Stimulated activated CD4-positive, alpha-beta T cell treated with anti-CD3 and anti-CD28 coated beads, Interleukin-15, amount 100 ng/mL, for 1 hour (primary cell): ENCODE results near the gene DPPA5.
"Not testable (repeated sequence)": the region's sequence is repeated elsewhere in the genome, so short reads cannot be mapped to it uniquely, and the experiment has no call there.

Experiments
- DNase-seq, 2 donors: peaks; one replicate each; pipeline ENCODE4 v3.0.0-alpha.2; 2020; ENCODE audit warnings: low read depth in 1 of 2, low spot score in 1 of 2

The DPPA5 gene

GRCh38 chr6:73353636-73354593 lies at the start of gene DPPA5:
Gene DPPA5 (minus strand): TSS chr6:73354276. CDS start chr6:73354225, 51 bp downstream.
- no peak for DNase-seq

DNA sequence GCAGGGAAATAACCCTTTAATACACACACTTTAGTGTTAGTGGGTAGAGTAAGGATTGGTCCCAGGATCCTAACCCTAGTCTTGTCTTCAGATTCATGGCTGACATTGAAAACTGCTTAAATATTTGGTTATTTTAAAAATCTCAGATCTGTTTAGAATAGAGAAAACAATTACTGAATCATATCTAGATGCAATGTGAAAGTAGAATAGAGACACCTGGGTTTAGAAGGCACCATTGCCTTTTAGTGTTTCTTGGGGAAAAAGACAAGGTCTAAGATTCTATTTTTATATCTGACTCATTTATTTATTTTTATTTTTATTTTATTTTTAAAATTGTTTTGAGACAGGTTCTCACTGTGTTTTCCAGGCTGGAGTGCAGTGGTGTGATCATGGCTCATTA lies 46.6 kb upstream of the DPPA5 start:
- no peak for DNase-seq

GRCh38 chr6:73395875-73396274 lies 41.8 kb upstream of the DPPA5 start:
- no peak for DNase-seq

DNA sequence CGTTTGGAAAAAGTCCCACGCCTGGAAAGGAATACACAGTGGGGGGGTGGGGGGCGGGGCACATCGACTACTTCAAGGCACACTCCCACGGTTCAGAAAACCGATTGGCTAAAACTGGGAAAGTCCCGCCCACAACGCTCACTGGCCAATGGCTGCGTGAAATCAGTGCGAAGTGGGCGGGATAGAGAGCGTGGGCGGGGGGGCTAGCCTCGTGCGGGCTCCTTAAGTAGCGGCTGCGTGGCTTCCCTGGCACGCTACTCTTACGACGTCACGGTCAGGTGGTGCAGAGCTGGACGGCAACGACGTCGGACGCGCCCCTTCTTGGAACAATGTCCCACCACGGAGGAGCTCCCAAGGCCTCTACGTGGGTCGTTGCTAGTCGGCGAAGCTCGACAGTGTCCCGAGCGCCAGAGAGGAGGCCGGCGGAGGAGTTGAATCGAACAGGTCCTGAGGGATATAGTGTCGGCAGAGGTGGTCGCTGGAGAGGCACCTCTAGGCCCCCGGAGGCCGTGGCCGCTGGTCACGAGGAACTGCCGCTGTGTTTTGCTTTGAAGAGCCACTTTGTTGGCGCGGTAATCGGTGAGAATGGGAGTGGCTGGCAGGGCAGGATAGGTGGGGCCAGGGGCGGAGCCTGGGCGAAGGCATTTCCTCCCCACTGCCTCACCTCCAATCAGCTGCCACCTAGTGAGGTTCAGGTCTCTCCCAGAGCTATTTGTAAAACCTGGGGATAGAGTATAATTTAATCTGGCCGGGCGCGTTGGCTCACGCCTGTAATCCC lies 40.7 kb upstream of the DPPA5 start, which contains the start of gene DDX43:
Gene DDX43, plus strand, starts transcription at position 252 of the 778 bp plus-strand sequence. Its CDS starts 78 bp downstream, at position 330.
- DNase-seq: no peak

DNA sequence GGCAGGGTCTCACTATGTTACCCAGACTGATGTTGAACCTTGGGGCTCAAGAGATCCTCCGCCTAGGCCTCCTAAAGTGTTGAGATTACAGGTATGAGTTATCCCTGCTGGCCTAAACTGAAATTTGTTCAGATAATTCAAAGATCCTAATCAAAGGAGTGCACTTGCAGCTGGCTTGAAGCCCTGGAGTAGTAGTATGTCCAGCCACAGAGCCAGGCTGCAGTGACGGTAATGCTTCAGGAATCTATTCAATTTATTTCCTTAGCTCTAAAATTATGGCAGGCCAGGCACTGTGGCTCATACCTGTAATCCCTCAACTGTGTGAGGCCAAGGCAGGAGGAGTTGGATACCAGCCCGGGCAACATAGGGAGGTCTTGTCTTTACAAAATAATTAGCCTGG lies 39.2 kb upstream of the DPPA5 start:
- DNase-seq: no peak

DNA sequence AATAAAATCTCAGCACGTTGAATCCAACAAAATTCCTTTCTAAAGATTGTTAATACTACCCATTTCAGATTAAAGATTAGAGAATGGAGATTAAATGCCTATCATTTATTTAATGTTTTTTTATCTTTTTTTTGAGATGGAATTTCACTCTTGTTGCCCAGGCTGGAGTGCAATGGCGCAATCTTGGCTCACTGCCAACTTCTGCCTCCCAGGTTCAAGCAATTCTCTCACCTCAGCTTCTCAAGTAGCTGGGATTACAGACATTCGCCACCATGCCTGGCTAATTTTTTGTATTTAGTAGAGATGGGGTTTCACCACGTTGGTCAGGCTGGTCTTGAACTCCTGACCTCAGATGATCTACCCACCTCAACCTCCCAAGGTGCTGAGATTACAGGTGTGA lies 38.1 kb upstream of the DPPA5 start:
- not testable (repeated sequence) for DNase-seq

DNA sequence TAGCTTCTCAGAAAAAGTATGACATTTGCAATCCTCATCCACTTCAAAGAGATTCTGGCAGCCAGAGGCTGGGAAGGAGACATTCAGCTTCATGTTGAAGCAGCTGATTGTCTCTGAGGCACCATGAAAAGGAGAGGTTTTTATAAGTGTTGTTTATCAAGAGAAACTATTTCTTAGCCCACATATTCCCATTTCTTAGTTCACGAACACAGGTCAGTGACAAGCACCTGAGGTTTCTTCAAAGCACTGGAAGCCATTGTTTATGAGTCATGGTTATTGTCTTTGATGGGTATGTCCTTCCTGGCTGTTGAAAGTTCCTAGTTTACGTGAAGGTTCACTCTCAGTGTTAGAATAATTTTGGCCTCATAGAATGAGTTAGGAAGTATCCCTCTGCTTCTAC lies 37.6 kb upstream of the DPPA5 start:
- no peak for DNase-seq

DNA sequence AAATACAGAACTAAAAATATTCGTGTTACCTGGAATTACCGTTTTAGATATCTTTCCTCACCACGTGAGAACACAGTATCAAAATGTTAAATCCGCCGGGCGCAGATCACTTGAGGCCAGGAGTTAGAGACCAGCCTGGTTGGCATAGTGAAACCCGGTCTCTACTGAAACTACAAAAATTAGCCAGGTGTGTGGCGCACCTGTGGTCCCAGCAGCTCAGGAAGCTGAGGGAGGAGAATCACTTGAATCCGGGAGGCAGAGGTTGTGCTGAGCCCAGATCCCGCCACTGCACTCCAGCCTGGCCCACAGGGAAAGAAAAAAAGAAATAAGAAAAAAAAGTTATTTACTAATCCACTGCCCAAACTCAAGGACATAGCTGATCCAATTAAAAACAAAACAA lies 35.8 kb upstream of the DPPA5 start:
- DNase-seq: no peak

GRCh38 chr6:73388800-73389512 lies 34.9 kb upstream of the DPPA5 start:
- DNase-seq: peak in 1 of 2 donors; percentile 19

DNA sequence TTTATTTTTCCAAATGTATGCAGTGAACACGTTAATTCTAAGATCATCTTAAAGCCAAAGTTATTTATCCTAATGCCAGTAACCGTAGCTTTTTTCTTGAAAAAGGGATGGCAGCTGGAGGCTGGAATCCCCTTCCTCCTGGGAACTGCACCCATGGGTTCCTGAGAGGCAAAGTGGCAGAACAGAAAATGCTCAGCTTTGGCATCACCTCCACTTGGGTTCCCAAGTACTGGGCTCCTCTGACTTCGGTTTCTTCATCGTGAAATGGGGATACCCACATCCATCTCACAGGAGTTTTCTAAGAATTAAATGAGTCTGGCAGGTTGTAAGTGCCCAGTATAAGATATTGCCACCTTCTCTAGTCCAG lies 34.3 kb upstream of the DPPA5 start:
- DNase-seq: no peak

GRCh38 chr6:73382462-73383113 lies 28.5 kb upstream of the DPPA5 start:
- no peak for DNase-seq

DNA sequence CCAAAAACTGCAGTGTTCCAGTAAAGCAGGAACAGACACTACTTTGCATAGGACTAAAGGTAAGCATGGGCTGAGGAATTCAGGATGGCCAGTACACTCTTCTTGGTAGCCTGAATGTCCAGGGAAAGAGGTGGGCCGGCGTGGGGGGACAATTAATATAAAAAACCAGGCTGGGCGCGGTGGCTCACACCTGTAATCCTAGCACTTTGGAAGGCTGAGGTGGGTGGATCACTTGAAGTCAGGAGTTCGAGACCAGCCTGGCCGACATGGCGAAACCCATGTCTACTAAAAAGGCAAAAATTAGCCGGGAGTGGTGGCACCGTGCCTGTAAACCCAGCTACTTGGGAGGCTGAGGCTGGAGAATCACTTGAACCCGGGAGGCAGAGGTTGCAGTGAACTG lies 27.5 kb upstream of the DPPA5 start:
- DNase-seq: not testable (repeated sequence)

DNA sequence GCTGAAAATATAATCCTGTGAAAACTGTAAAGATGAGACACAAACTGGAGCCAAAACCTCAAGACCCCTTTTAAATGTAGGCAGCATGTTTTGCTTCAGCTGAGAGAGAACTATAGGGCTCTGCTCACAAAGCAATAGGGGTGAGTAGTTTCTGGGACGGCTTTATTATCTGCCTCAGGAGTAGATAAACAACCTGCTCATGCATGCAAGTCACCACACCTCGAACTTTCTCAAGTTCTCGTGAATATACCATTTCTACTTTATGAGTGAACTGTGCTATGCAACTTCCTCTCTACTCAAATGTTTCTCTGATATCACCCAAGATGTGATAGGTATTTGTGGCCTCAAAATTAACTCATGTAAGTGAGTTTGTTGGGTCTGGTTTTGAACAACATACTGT lies 23.1 kb upstream of the DPPA5 start:
- DNase-seq: no peak

GRCh38 chr6:73375216-73375615 lies 21.1 kb upstream of the DPPA5 start:
- DNase-seq: no peak

- no peak for DNase-seq
Observed at GRCh38 chr6:73372516-73372915, 18.4 kb upstream of the DPPA5 start.

- DNase-seq: no peak
Observed at GRCh38 chr6:73371984-73372383, 17.9 kb upstream of the DPPA5 start.

GRCh38 chr6:73369563-73369962 lies 15.5 kb upstream of the DPPA5 start, which contains the start of gene OOEP:
Gene OOEP (minus strand): TSS chr6:73369897. CDS start chr6:73369792, 105 bp downstream.
- no peak for DNase-seq

DNA sequence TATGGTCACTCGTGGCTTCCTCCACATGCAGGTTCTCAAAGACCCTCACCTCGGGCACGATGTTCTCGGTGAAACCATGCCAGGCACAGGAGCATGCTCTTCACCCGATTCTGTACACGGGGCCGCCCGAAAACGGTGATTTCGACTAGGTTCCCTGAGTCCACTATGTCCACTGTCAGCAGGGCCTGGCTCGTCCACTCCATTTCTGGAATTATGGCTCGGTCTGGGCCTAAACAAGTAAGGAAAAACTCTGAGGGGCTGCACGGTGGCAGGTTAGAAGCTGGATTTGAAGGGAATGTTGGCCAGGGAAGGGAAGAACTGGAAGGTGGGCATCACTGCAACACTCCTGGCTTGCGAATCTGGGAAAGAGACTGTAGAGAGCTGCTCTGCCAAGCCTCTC lies 15.1 kb upstream of the DPPA5 start:
- no peak for DNase-seq

- DNase-seq: no peak
Observed at GRCh38 chr6:73368675-73369074, 14.6 kb upstream of the DPPA5 start.

DNA sequence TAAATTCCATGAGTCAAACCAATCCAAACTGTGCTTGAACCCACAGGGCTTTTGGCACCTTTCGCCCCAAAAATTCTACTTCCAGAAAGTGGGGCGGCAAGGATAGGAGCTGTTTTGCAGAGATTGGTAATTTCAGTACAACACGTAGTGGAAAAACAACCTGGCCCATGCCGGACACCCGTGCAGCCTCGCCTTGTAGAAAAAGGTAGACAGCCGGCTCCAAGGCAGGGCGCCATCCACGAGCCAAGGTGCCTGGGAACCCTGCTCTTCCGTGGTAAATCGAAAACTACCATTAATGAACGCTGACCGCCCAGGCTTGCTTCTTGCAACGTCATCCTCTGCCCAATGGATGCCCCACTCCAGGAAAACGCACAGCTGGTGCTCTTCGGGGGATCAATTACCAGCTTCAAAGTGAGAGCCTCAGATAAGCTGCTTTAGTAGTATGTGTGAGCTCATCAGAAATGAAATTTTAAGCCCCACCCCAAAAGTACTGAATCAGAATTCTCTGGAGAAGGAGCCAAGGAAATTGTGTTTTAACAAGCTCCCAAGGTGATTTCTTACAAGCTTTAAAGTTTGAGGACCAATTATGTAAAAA lies 13.8 kb upstream of the DPPA5 start:
- no peak for DNase-seq
